Skeletal muscle satellite cell (primary cell): ENCODE data around the gene MYO3B.

Experiments used
- H3K27me3 ChIP-seq: 2 replicates; pipeline ENCODE4 v1.7.0; 2013; ENCODE audit warnings: low read length; ENCODE audit not compliant: control insufficient read depth, insufficient read depth
- H3K36me3 ChIP-seq: 2 replicates; pipeline ENCODE4 v1.7.0; 2013; ENCODE audit warnings: mild to moderate bottlenecking, control low read depth, low read length; ENCODE audit not compliant: insufficient read depth
- H3K4me1 ChIP-seq: 2 replicates; pipeline ENCODE4 v1.7.0; 2013; ENCODE audit warnings: low read length; ENCODE audit not compliant: control insufficient read depth, insufficient read depth
- H3K4me2 ChIP-seq: 2 replicates; pipeline ENCODE4 v1.7.0; 2013; ENCODE audit warnings: mild to moderate bottlenecking, low read length
- H3K4me3 ChIP-seq: 2 replicates; pipeline ENCODE4 v1.7.0; 2013; ENCODE audit warnings: low read length
- H3K9ac ChIP-seq: 2 replicates; pipeline ENCODE4 v1.7.0; 2013; ENCODE audit warnings: mild to moderate bottlenecking, low read depth, low read length, moderate library complexity
- H3K9me3 ChIP-seq: replicated peaks from 2 replicates; pipeline ENCODE4 v1.7.0; 2013; ENCODE audit warnings: mild to moderate bottlenecking, control low read depth, low read length

Gene MYO3B

DNA sequence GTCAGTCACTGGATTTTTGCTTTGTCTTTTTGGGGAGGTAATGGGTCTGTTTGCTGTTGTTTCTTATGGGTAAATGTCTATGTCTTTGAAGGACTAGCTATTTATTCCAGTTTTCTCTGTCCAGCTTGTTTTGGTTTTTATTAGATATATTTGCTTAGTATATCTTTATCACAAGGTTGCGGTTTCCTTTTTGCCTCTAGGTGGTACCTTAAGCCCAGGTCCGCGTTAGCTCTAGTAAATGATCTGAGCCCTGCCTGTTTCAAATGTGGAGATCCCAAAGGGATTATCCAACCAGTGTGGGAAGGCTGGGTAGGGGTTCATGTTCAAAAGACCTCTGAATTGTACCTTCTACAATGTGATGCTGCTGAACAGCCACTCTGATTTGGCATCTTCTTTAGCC is 114.5 kb downstream of the MYO3B start:
- Histone ChIP-seq H3K4me3 (no peak overlapping the region), H3K9me3 (no peaks in the 10 kb centered on the region), H3K27me3 (peaks cover 15% of the 10 kb centered on the region), H3K4me2 (no peak overlapping the region), H3K4me1 (no peaks in the 10 kb centered on the region), H3K9ac (no peak overlapping the region), H3K36me3 (no peaks in the 10 kb centered on the region)

DNA sequence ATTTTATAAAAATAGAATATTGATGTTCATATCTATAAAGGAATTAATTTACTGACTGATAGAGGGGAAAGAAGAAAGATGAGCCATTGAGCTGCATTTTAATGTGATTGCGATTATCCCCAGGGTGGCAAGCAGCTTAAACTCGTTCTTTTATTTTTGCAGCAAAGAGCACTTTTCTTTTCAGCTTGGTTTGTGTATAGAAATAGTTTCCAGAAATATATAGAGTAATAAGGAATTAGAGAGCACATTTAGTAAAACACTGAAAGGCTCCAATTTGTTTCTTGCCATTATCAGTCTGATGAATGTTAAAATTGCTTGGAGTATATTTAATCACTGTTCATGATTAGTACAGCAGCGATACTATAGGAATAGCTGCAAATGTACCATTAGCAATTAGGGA is 119.5 kb downstream of the MYO3B start:
- H3K9ac ChIP-seq, result no peak overlapping the region
- no peak overlapping the region for H3K4me2 ChIP-seq
- H3K27me3 ChIP-seq, result peaks cover 9% of the 10 kb centered on the region
- no peak overlapping the region for H3K4me3 ChIP-seq
- no peaks in the 10 kb centered on the region for H3K9me3 ChIP-seq
- no peaks in the 10 kb centered on the region for H3K36me3 ChIP-seq
- no peaks in the 10 kb centered on the region for H3K4me1 ChIP-seq

DNA sequence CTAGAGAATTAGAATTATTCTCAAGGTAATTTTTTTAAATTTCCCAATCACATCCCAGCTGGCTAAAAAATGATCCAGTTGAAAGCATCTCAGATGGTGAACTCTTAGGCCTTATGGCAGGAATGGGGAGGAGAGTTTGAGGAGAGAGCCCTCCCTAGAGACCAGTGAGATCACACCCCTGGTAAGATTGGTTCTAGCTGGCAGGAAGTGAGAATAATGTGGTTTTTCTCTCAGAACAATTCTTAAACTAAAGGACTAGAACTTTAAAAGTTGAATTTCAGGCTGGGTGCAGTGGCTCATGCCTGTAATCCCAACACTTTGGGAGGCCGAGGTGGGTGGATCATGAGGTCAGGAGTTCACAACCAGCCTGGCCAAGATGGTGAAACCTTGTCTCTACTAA is 120.2 kb downstream of the MYO3B start:
- H3K27me3 ChIP-seq, result peaks cover 5% of the 10 kb centered on the region
- no peaks in the 10 kb centered on the region for H3K4me1 ChIP-seq
- no peak overlapping the region for H3K4me2 ChIP-seq
- H3K4me3 ChIP-seq, result no peak overlapping the region
- no peak overlapping the region for H3K9ac ChIP-seq
- H3K36me3 ChIP-seq, result no peaks in the 10 kb centered on the region
- H3K9me3 ChIP-seq, result no peaks in the 10 kb centered on the region

DNA sequence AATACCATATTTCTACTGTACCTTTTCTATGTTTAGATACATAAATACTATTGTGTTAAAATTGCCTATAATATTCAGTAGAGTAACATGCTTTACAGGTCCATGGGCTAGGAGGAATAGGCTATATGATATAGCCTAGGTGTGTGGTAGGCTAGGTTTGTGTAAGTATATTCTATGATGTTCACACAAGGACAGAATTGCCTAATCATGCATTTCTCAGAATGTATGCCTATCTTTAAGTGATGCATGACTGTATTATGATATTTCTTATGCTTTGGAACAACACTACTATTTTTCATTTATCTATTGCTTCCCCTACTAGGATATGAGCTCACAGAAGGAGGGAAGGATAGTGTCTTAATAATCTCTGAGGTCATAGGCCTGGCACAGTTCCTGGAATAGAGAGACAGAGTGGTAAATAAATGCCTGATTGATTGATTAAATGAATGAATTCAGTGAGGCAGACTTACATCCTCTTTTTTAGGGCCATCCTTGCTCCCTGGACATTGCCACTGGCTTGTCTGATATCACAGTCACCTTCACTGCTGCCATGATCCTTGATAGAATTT is 121.0 kb downstream of the MYO3B start:
- no peak overlapping the region for H3K4me3 ChIP-seq
- H3K27me3 ChIP-seq, result no peaks in the 10 kb centered on the region
- no peaks in the 10 kb centered on the region for H3K4me1 ChIP-seq
- no peaks in the 10 kb centered on the region for H3K9me3 ChIP-seq
- H3K4me2 ChIP-seq, result no peak overlapping the region
- H3K36me3 ChIP-seq, result no peaks in the 10 kb centered on the region
- no peak overlapping the region for H3K9ac ChIP-seq

DNA sequence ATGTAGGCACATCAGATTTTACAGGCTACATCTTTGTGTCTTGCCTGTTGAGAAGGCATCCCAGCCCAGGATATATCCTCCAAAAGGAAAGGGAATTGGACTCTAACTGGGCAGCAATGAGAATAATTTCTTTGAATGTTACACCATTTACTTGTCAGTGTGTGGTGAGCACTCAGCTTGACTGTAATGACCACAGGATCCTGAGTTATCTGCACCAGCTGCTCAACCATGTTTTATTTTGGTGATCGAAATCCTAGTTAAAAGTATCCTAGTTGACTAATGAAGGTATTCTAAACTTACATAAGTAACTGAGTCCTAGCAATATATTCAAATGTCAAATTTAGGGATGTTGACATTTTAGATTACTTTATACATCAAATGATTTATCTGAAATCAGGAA is 123.0 kb downstream of the MYO3B start:
- Histone ChIP-seq H3K4me1 (no peaks in the 10 kb centered on the region), H3K4me3 (no peak overlapping the region), H3K4me2 (no peak overlapping the region), H3K9me3 (no peaks in the 10 kb centered on the region), H3K36me3 (no peaks in the 10 kb centered on the region), H3K27me3 (no peaks in the 10 kb centered on the region), H3K9ac (no peak overlapping the region)

DNA sequence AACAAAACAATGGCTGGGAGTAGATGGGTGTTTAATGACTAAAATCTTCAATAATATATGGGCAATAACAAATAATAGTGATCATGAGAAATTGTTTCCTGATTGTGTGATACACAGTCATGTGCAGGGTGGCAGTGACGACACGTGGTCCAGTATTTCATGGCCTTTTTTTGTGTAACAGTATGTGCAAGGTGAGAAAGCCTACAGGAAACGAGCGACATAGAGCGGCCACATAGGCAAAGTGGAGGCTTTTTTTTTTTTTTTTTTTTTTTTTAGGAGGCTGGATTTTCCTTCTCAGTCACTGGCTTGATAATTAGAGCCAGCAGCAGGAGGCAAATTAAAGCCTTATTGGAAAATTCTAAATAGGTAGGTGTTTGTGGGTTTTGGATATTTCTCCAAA is 123.7 kb downstream of the MYO3B start:
- H3K9ac ChIP-seq, result no peak overlapping the region
- H3K4me2 ChIP-seq, result no peak overlapping the region
- H3K36me3 ChIP-seq, result no peaks in the 10 kb centered on the region
- H3K27me3 ChIP-seq, result no peaks in the 10 kb centered on the region
- H3K9me3 ChIP-seq, result no peaks in the 10 kb centered on the region
- H3K4me3 ChIP-seq, result no peak overlapping the region
- no peaks in the 10 kb centered on the region for H3K4me1 ChIP-seq

DNA sequence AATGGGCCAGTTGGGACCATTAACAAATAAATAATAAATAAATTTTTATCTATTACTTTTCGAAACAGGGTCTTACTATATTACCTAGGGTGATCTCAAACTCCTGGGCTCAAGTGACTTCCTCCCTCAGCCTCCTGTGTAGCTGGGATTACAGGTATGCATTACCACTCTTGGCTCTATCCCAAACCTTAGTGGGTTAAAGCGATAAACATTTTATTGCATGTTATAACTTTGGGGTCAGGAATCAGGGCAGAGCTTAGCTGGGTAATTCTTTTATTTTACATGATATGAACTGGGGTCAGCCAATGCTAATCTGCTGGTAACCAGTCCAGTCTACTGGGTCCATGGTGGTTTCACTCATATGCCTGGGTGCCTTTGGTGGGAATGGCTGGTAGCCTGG is 127.8 kb downstream of the MYO3B start:
- Histone ChIP-seq H3K4me1 (no peaks in the 10 kb centered on the region), H3K4me3 (no peak overlapping the region), H3K36me3 (no peaks in the 10 kb centered on the region), H3K4me2 (no peak overlapping the region), H3K9ac (no peak overlapping the region), H3K9me3 (no peaks in the 10 kb centered on the region), H3K27me3 (no peaks in the 10 kb centered on the region)

DNA sequence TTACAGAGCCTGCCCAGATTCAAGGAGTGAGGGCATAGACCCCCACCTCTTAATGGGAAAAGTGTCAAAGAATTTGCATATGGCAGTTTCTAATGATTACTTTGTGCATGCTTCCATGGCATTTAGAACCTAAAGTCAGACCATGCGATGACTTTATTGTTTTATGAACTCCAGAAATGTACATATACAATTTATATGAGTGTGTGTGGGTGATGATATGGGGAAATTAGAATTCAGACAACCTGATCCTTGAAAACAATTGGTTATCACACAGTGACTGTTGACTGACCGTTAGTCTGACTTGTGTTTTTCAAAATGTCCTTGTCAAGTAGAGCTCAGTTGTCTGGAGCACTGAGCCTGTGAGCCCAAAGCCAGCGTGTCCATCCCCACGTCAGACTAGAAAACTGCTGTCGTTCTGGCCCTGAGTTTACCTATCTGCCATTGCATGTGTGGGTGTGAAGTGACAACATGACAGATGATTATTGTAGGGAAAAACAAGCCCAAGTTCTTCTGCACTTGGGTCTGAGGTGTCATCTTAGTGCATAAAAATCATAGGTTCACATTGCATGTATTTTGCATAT is 128.4 kb downstream of the MYO3B start:
- Histone ChIP-seq H3K4me3 (no peak overlapping the region), H3K4me2 (no peak overlapping the region), H3K4me1 (peaks cover 6% of the 10 kb centered on the region), H3K9me3 (no peaks in the 10 kb centered on the region), H3K9ac (no peak overlapping the region), H3K36me3 (no peaks in the 10 kb centered on the region), H3K27me3 (no peaks in the 10 kb centered on the region)

DNA sequence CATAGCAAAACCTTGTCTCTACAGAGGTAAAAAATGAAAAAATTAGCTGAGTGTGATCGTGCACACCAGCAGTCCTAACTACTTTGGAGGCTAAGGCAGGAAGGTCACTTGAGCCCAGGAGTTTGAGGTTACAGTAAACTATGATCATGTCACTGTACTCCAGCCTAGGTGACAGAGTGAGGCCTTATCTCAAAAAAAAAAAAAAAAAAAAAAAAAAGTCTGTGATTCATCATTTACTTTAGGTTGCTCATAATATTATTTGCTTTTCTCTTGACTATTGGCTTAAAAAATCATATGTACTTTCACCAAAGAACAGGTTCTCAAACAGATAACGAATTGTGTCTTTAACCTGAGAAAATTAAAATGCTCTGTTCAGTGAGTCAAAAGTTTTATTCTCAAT is 129.1 kb downstream of the MYO3B start:
- Histone ChIP-seq H3K27me3 (no peaks in the 10 kb centered on the region), H3K9me3 (no peaks in the 10 kb centered on the region), H3K4me3 (no peak overlapping the region), H3K4me2 (no peak overlapping the region), H3K36me3 (no peaks in the 10 kb centered on the region), H3K9ac (no peak overlapping the region), H3K4me1 (peaks cover 13% of the 10 kb centered on the region)

DNA sequence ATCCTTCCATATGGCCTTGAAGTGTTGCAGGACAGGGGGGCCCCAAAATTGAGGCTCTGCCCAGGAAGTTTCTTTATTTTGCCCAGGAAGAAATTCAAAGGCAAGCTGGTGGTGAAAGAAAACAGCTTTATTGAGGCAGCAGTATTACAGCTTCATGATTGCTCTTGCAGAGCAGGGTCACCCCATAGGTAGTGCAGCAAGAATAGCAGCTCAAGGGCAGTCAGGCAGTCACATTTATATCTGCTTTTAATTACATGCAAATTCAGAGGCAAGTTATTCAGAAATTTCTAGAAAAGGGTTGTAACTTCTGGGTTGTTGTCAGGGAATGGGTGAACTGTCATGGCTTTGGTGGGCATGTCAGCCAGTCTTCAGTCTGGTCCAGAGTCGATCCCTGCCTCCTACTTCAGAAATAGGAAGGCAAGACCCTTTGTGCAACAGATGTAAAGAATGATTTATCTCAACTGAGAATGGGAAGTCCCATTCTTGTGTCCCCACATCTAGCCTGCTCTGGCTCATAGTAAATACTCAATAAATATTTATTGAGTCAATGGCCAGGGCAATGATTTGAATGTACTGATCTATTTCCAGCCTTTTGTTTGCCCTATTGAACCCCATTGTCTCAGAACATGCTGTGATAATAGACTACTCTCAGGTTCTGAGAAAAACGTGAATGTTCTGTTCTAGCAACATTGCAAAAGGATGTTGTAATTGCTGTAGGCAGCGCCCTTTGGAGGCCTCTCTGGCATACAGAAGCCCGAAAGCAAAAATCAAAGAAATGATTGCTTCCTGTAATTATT is 129.8 kb downstream of the MYO3B start:
- H3K9me3 ChIP-seq, result no peaks in the 10 kb centered on the region
- peaks cover 20% of the 10 kb centered on the region for H3K4me1 ChIP-seq
- no peak overlapping the region for H3K9ac ChIP-seq
- no peaks in the 10 kb centered on the region for H3K36me3 ChIP-seq
- no peak overlapping the region for H3K4me3 ChIP-seq
- H3K4me2 ChIP-seq, result no peak overlapping the region
- no peaks in the 10 kb centered on the region for H3K27me3 ChIP-seq

DNA sequence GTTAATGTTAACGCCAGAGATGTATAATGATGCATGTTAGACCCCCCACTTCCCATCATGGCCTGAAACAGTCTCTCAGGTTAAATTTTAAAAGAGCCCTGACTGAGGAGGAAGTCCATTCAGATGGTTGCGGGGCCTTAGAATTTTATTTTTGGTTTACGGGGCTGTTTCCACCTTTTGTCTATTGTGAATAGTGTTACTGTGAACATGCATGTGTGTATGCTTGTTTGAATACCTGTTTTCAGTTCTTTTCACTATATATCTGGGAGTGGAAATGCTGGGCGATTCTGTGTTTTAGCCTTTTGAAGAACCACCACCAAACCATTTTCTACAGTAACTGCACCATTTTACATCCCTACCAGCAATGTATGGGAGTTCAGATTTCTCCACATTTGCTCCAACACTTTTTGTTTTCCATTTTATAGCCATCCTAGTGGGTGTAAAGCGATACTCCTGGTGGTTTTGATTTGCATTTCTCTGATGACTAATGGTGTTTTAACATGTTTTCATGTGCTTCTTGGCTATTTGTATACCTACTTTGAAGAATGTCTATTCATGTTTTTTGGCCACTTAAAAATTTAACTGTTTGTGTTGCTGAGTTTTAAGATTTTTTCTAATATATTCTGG is 133.0 kb downstream of the MYO3B start:
- Histone ChIP-seq H3K4me1 (peaks cover 49% of the 10 kb centered on the region), H3K9me3 (no peaks in the 10 kb centered on the region), H3K36me3 (no peaks in the 10 kb centered on the region), H3K4me3 (no peak overlapping the region), H3K27me3 (no peaks in the 10 kb centered on the region), H3K9ac (no peak overlapping the region), H3K4me2 (no peak overlapping the region)
